Skeletal muscle tissue (tissue), 4 donors: ENCODE data around the gene PPM1N. TPM values are rescaled to one million over a fixed set of nuclear protein-coding genes. Genes with fewer than 3 reads are reported as not detected.

Experiments
- H3K27ac ChIP-seq: one replicate; pipeline ENCODE4 v1.7.0; 2013; ENCODE audit warnings: mild to moderate bottlenecking, low read depth, low read length, inconsistent platforms
- H3K27me3 ChIP-seq, 3 donors: one replicate each; pipeline ENCODE4 v1.7.0; 2013; ENCODE audit warnings: low read length in 3 of 3; ENCODE audit not compliant: control insufficient read depth in 3 of 3, insufficient read depth in 3 of 3
- H3K36me3 ChIP-seq, 3 donors: one replicate each; pipeline ENCODE4 v1.7.0; 2013; ENCODE audit warnings: low read length in 3 of 3; ENCODE audit not compliant: control insufficient read depth in 3 of 3, insufficient read depth in 3 of 3
- H3K4me1 ChIP-seq, 3 donors: one replicate each; pipeline ENCODE4 v1.7.0; 2013; ENCODE audit warnings: low read length in 3 of 3, mild to moderate bottlenecking in 3 of 3; ENCODE audit not compliant: control insufficient read depth in 3 of 3, insufficient read depth in 3 of 3
- H3K4me3 ChIP-seq, 3 donors: one replicate each; pipeline ENCODE4 v1.7.0; 2013; ENCODE audit warnings: low read length in 3 of 3
- H3K9ac ChIP-seq, 3 donors: one replicate each; pipeline ENCODE4 v1.7.0; 2013; ENCODE audit warnings: low read length in 3 of 3, mild to moderate bottlenecking in 3 of 3, moderate library complexity in 2 of 3, low read depth in 1 of 3
- H3K9me3 ChIP-seq, 3 donors: one replicate each; pipeline ENCODE4 v1.7.0; 2013; ENCODE audit warnings: low read length in 3 of 3; ENCODE audit not compliant: control insufficient read depth in 3 of 3
- total RNA-seq: library from RNA; depleted of rRNA; stranded (reverse); fragments of >200 nt; gene quantifications from one replicate; pipeline ENCODE4 v1.2.3, GENCODE V29; 2014
- donor health status: Osteomylitis.

PPM1N gene
- total RNA-seq, 1 donor from 2014 or later, result 0.52 TPM

DNA sequence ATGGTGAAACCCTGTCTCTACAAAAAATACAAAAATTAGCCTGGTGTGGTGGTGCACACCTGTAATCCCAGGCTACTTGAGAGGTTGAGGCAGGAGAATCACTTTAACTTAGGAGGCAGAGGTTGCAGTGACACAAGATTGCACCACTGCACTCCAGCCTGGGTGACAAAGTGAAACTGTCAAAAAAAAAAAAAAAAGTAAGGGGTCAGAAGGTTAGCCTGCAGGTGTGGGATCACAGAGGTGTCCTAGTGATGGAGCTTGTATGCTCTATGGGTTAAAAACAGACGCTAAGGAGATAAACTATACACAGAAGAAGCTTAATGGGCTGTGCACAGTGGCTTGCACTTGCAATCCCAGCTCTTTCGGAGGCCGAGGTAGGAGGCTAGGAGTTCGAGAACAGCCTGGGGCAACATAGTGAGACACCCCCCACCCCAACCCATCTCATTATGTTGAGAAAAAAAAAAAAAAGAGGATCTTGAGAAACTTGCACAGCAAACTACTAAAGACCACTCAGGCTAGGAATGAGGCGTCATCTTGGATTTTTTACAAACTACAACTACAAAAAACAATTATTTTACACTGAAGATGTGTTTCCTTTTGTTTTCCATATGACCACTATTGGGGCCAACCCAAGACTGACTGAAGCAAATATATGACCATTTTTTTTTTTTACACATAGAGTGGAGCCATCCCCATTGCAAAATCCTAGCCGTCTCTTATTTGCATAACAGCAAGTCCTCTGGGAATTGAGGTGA, 22.5 kb upstream of the PPM1N start:
- Histone ChIP-seq H3K4me1 (peaks cover 9 to 21% (median 19%) of the 10 kb centered on the region in 3 donors), H3K36me3 (peaks cover 0 to 3% (median 0%) of the 10 kb centered on the region in 3 donors), H3K9ac (no peak overlapping the region), H3K4me3 (no peak overlapping the region), H3K27me3 (peaks cover 0 to 3% (median 0%) of the 10 kb centered on the region in 3 donors), H3K9me3 (no peaks in the 10 kb centered on the region), H3K27ac (no peak overlapping the region)

- Histone ChIP-seq H3K9me3 (no peaks in the 10 kb centered on the region), H3K27ac (no peak overlapping the region), H3K4me3 (no peak overlapping the region), H3K9ac (peak overlapping the region in 1 of 3 donors; percentile 25), H3K4me1 (peaks cover 9 to 20% (median 15%) of the 10 kb centered on the region in 3 donors), H3K27me3 (peaks cover 0 to 3% (median 0%) of the 10 kb centered on the region in 3 donors), H3K36me3 (peaks cover 0 to 3% (median 0%) of the 10 kb centered on the region in 3 donors)
These were observed 21.9 kb upstream of the PPM1N start for GRCh38 chr19:45476304-45476703.

DNA sequence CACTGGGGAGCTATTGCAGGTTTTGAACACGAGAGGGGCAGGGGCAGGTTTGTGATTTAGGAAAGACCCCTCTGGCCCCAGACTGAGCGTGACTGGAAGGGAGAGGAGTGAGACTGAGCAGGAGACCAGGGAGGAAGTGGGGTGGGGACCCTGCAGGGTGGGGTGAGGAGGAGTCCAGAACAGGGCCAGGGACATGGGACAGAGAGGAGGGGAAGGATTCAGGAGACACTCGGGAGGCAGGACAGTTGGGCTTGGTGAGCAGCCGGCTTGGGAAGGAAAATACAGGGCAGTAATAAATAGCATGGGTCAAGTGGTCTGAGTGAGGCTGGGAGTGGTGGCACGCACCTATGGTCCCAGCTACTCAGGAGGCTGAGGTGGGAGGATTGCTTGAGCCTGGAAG, 21.1 kb upstream of the PPM1N start:
- H3K4me3 ChIP-seq, result no peak overlapping the region

DNA sequence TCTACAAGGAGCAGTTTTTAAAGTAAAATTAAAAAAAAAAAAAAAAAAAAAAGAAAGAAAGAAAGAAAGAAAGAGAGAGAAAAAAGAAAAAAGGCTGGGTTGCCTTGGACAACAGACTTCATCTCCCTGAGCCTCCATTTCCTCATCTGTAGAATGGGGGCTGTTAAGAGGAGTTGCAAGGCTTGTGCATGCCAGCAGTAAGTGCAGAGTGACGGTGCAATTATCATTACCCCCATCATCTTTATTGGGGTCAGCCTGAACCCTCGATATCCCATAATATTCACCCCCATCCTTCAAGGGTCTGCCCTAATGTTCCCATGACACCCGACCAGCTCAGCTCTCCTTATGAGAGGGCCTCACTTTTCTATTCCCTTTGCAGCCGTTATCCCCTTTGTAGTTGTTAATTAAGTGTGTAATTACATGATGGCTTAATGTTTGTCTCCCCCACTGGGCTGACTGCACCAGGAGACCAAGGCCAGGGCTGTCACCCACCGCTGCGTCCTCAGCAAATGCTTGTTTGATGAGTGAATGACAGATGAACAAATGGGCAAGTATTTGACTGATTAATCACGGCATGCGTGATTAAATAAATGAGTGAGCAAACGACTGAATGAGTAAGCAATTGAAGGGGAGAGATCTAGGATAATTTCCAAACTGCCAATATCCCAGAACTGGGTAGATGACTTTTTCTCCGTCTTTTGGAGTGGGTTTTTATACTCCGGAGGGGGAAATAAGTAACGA, 20.4 kb upstream of the PPM1N start:
- peak overlapping the region; percentile 98 for H3K27ac ChIP-seq
- H3K9me3 ChIP-seq, result no peaks in the 10 kb centered on the region
- peak overlapping the region; percentile 69 to 81 (median 76) for H3K4me3 ChIP-seq
- H3K27me3 ChIP-seq, result peaks cover 0 to 2% (median 0%) of the 10 kb centered on the region in 3 donors
- peaks cover 9 to 15% (median 14%) of the 10 kb centered on the region in 3 donors for H3K4me1 ChIP-seq
- H3K9ac ChIP-seq, result peak overlapping the region; percentile 81 to 96 (median 89)
- H3K36me3 ChIP-seq, result no peaks in the 10 kb centered on the region

More for the DNA sequence above, 21.1 kb upstream of the PPM1N start:
- Histone ChIP-seq H3K36me3 (no peaks in the 10 kb centered on the region), H3K27ac (no peak overlapping the region), H3K4me1 (peaks cover 9 to 15% (median 14%) of the 10 kb centered on the region in 3 donors), H3K9me3 (no peaks in the 10 kb centered on the region), H3K9ac (peak overlapping the region in 1 of 3 donors; percentile 16), H3K27me3 (peaks cover 0 to 3% (median 0%) of the 10 kb centered on the region in 3 donors)

GRCh38 chr19:45478454-45479238, 19.6 kb upstream of the PPM1N start:
- H3K36me3 ChIP-seq, result no peaks in the 10 kb centered on the region
- H3K27me3 ChIP-seq, result no peaks in the 10 kb centered on the region
- peak overlapping the region; percentile 81 to 96 (median 89) for H3K9ac ChIP-seq
- H3K4me3 ChIP-seq, result peak overlapping the region; percentile 69 to 81 (median 76)
- H3K27ac ChIP-seq, result peak overlapping the region; percentile 98
- H3K4me1 ChIP-seq, result peaks cover 9 to 15% (median 14%) of the 10 kb centered on the region in 3 donors
- no peaks in the 10 kb centered on the region for H3K9me3 ChIP-seq

- Histone ChIP-seq H3K36me3 (peaks cover 1 to 6% (median 2%) of the 10 kb centered on the region in 3 donors), H3K4me1 (peaks cover 5 to 15% (median 10%) of the 10 kb centered on the region in 3 donors), H3K9me3 (no peaks in the 10 kb centered on the region), H3K9ac (no peak overlapping the region), H3K27me3 (no peaks in the 10 kb centered on the region), H3K27ac (no peak overlapping the region), H3K4me3 (no peak overlapping the region)
These were observed 15.2 kb upstream of the PPM1N start for GRCh38 chr19:45483033-45483432.

GRCh38 chr19:45484273-45484945, 13.8 kb upstream of the PPM1N start:
- peaks cover 6 to 9% (median 7%) of the 10 kb centered on the region in 3 donors for H3K4me1 ChIP-seq

DNA sequence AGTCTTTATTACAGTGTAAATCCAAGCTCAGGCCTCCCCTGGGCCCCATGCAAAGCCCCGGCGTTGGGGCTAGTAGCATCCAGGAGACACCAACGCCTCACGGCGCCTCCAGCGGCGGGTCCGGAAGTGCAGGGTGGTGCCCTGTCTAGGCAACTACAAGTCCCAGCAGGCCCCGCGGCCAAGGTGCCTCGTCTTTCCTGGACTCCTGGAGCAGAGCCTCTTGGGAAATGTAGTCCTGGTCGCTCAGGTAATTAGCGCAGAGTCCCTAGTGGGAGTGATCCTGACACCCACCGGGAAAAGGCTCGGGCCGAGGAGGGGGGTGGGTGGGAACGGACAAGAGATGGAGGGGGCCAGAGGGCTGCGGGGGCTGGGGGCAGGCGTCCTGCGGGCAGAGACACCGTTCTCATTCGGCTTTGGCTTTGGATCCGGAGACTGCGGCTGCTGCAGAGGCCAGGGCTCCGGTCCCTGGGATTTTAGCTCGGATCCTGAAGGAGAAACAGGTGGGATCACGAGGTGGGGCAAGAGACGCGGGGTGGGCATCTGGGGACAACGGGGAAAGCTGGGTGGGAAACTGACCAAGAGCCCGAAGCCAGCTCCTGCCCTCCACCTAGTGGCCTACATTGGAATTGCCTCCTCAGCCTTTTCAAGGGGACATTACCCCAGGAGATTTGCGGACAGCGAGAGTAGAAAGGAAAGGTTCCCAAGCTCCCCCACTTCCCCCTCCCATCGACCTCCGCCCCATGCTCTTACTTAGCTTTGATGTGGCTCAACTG, 12.8 kb upstream of the PPM1N start:
- peaks cover 6 to 9% (median 8%) of the 10 kb centered on the region in 3 donors for H3K4me1 ChIP-seq
- H3K27ac ChIP-seq, result peak overlapping the region; percentile 77
- no peaks in the 10 kb centered on the region for H3K9me3 ChIP-seq
- peak overlapping the region; percentile 1 to 57 (median 50) for H3K9ac ChIP-seq
- H3K27me3 ChIP-seq, result no peaks in the 10 kb centered on the region
- H3K4me3 ChIP-seq, result peak overlapping the region; percentile 70 to 74 (median 73)
- H3K36me3 ChIP-seq, result peaks cover 8 to 17% (median 12%) of the 10 kb centered on the region in 3 donors

More at GRCh38 chr19:45484273-45484945, 13.8 kb upstream of the PPM1N start:
- no peak overlapping the region for H3K9ac ChIP-seq
- no peak overlapping the region for H3K27ac ChIP-seq
- peaks cover 8 to 17% (median 10%) of the 10 kb centered on the region in 3 donors for H3K36me3 ChIP-seq
- no peak overlapping the region for H3K4me3 ChIP-seq
- no peaks in the 10 kb centered on the region for H3K27me3 ChIP-seq
- no peaks in the 10 kb centered on the region for H3K9me3 ChIP-seq
